HK-2 (cell line): ENCODE measurements around the gene FHOD1.
A peak's percentile ranks its signal among the peaks of the same experiment; 100 is the strongest.

ENCODE experiments used
- DNase-seq: peaks from one replicate; pipeline ENCODE4 v3.0.0-alpha.2; 2018; ENCODE audit not compliant: unreplicated experiment

Gene FHOD1

GRCh38 chr16:67208154-67208896 is 39.0 kb downstream of the FHOD1 start:
- no peak for DNase-seq

DNA sequence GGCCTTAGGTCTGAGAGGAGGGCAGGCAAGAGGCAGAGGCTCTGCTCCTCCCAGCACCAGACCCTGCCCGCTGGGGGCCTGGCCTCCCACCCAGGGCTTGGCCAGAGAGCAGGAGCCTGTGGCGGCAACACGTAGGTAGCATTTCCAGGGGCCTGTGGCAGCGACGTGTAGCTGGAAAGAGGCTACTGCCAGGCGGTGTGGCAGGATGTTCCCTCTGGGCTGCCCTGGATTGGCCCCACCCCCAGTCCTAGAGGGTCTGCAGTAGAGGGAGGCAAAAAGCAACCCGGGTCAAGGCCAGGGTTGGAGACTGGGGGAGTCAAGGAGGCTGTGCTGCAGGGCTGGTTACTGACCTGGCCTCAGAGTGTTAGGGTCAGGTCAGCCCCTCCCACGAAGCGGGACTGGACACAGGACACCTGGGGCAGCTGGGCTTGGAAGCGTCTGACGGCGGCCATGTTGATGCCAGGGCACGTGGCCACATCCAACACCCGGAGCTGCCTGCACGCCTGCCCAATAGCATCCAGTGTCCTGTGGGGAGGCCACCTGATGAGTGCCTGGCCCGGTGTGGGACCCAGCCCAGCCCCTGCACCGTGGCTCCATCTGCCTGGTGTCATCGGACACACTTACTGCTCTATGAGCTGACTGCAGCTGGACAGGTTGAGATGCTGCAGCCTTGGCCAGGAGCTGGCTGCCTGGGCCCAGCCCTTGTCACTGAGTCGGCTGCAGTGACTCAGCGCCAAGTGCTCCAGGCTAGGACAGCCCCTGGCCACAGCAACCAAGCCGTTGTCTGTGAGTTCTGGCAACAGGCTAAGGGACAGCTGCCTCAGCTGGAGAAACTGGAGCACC is 39.8 kb downstream of the FHOD1 start:
- peak; percentile 51 for DNase-seq

- no peak for DNase-seq
Observed at GRCh38 chr16:67206838-67207248, 40.4 kb downstream of the FHOD1 start.

GRCh38 chr16:67206129-67206837 is 41.0 kb downstream of the FHOD1 start:
- DNase-seq: no peak

DNA sequence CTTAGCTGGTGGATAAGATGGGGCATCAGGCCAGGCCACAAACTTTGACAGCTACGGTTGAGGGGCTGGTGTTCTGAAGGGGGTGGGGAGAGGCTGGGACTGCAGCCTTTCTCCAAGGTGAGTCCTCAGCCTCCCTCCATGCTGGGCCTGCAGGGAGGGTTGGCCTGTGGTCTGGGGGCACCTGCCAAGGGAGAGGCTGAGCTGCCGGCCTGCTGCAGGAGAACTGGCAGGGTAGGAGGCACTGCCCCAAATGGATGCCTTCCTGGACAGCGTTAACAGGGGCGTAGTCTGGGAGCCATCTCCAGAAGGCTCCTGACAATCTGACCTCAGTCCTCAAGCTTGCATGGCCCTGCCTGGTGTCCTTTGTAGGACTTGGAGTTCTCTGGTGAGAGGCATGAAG is 43.2 kb downstream of the FHOD1 start:
- DNase-seq: no peak

DNA sequence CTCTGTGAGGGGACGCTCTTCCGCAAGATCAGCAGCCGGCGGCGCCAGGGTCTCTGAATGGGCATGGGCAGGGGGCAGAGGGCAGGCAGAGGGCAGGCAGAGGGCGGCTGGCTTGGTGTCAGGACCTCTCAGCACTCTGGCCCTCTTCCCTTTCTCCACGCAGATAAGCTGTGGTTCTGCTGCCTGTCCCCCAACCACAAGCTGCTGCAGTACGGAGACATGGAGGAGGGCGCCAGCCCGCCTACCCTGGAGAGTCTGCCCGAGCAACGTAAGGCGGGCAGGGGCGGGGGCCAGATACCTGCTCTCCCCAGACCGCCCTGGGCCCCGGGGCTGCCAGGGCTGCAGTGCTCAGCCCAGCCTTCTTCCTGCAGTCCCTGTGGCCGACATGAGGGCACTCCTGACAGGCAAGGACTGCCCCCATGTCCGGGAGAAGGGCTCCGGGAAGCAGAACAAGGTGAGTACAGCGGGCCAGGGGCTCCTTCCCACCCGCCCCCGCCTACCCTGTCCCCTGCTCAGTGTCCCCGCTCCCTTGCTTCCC is 44.3 kb downstream of the FHOD1 start:
- DNase-seq: no peak

GRCh38 chr16:67202426-67202825 is 44.9 kb downstream of the FHOD1 start:
- no peak for DNase-seq

DNA sequence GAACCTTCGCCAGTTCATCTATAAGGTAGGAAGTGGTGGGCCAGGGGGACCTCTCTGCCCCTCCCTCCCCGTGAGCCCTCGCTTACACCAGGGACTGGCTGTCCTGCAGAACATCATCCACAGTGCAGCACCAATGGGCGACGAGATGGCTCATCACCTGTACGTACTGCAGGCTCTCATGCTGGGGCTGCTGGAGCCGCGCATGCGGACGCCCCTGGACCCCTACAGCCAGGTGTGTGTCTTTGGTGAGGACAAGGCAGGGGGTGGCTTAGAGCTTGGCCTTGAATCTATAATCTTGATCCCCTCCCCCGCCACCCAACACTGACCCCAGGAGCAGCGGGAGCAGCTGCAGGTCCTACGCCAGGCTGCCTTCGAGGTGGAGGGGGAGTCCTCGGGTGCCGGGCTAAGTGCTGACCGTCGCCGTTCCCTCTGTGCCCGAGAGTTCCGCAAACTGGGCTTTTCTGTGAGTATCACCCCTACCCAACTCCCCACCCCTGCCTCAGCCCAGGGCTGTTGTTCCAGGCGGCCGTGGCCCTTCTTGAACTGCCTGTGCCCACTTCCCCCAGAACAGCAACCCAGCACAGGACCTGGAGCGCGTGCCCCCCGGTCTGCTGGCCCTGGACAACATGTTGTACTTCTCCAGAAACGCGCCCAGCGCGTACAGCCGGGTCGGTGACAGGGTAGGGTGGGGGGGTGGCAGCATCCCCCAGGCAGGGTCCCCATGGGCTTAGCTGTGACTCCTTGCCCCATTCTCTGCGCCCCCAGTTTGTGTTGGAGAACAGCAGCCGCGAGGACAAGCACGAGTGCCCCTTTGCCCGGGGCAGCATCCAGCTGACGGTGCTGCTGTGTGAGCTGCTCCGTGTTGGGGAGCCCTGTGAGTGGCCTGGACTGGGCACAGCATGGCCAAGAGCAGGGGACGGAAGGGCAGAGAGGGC is 45.6 kb downstream of the FHOD1 start:
- DNase-seq: no peak

GRCh38 chr16:67200491-67200890 is 46.8 kb downstream of the FHOD1 start:
- DNase-seq: no peak

- no peak for DNase-seq
Observed at GRCh38 chr16:67199808-67200198, 47.5 kb downstream of the FHOD1 start.

DNA sequence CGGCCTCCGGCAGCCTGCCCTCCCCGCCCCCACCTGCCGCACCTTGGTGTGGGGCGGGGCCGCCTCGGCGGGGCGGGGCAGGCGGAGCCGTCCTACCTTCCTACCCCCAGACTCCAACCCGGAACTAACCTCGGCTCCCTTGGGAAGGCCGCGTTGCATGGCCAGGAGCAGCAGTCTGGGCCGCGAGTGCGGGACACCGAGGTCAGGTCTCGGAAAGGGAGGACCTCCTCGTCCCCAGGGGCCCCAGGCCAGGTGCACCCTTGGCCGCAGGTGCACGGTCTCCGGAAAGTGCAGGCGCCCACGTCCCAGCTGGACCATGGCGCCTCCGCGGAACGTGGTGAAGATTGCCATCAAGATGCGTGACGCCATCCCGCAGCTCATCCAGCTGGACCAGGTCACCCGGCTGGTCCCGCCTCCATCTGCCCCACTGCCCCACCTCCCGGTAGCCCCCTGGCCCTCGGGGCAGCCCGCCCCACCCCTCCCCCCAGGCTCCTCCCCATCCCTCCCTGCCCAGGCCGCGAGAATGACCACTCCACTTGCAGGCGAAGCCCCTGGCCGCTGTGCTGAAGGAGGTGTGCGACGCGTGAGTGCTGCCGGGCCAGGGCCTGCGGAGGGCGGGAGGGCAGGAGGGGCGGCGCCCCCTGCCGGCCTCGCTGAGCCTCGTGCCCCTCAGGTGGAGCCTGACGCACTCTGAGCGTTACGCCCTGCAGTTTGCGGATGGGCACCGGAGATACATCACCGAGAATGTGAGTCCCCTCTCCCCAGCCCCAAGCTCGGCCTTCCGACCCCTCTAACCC is 48.1 kb downstream of the FHOD1 start, which contains the start of gene ELMO3:
Gene ELMO3, plus strand, starts transcription at position 121 of the 797 bp plus-strand sequence. Its CDS starts 196 bp downstream, at position 317.
- DNase-seq: no peak

GRCh38 chr16:67198238-67198734 is 49.0 kb downstream of the FHOD1 start:
- no peak for DNase-seq

DNA sequence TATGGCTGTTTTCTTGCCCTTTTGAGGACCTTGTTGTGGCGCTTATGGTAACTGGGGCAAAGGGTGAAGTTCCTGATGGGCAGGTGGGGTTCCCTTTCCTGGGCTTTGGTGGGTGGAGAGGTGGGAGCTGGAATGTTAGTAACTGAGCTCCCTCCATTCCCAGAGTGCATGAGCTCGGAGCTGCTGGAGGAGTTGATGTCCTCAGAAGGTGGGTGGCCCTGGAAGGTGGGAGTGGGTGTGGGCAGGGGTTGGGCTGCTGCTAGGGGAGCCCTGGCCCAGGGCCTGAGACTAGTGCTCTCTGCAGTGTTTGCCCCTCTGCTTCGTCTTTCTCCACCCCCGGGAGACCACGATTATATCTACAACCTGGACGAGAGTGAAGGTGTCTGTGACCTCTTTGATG is 49.6 kb downstream of the FHOD1 start:
- no peak for DNase-seq

DNA sequence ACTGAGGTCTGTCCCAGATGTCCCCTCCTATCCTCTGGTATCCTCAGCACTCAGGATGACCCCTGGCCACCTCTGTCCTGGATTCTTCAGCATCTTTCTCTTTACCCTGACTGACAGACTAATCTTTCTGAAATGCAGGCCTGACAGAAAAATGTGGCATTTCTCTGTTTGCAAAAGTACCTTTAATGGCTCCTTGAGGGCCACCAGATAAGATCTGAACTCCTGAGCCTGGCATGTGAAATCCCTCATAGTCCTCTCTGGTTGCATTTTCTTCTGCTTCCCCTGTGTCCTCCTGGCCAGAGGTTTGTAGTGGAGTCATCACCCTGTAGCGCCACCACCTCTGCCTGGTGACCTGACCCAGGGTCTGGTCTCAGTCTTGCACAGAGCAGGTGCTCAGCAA is 50.4 kb downstream of the FHOD1 start:
- DNase-seq: no peak

DNA sequence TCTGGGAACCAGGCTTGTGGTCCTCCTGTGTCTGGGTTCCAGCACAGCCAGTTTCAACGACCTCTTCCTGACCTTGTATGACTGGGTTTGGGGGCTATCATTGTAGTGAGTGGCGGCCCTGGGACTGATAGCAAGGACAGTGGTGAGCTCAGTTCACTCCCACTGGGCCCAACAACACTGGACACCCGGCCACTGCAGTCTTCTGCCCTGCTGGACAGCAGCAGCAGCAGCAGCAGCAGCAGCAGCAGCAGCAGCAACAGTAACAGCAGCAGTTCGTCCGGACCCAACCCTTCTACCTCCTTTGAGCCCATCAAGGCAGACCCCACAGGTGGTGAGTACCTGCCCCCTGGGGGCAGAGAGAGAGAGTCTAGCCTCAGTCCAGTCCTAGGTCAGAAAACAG is 51.6 kb downstream of the FHOD1 start:
- DNase-seq: no peak

GRCh38 chr16:67194260-67194659 is 53.0 kb downstream of the FHOD1 start:
- no peak for DNase-seq

GRCh38 chr16:67193536-67193935 is 53.7 kb downstream of the FHOD1 start:
- no peak for DNase-seq

GRCh38 chr16:67192781-67193361 is 54.4 kb downstream of the FHOD1 start:
- no peak for DNase-seq

- DNase-seq: peak; percentile 90
Observed at GRCh38 chr16:67191995-67192681, 55.1 kb downstream of the FHOD1 start, which contains the start of gene E2F4. Gene E2F4 (plus strand): TSS chr16:67192155. CDS start chr16:67192228, 73 bp downstream.
